Peyer's patch (tissue), 4 donors: ENCODE measurements around the gene CCDC85B. TPM values are rescaled to one million over a fixed set of nuclear protein-coding genes. Genes with fewer than 3 reads are reported as not detected.
"Not testable (repeated sequence)": the region's sequence is repeated elsewhere in the genome, so short reads cannot be mapped to it uniquely, and the experiment has no call there.

Experiments used
- DNase-seq, 3 donors: peaks; one replicate each; pipeline ENCODE4 v3.0.0-alpha.2; 2017 to 2019
- H3K27ac ChIP-seq, 4 donors: fragments of 200-600 bp; sonication (generic); one replicate each; pipeline ENCODE4 v1.5.1; 2016 to 2019
- H3K27me3 ChIP-seq, 2 donors: fragments of 200-600 bp; sonication (generic); one replicate each; pipeline ENCODE4 v1.5.1; 2019
- H3K36me3 ChIP-seq, 3 donors: fragments of 200-600 bp; sonication (generic); one replicate each; pipeline ENCODE4 v1.5.1; 2016 to 2019
- H3K4me1 ChIP-seq, 4 donors: fragments of 200-600 bp; sonication (generic); one replicate each; pipeline ENCODE4 v1.5.1; 2016 to 2019
- H3K4me3 ChIP-seq, 4 donors: fragments of 200-600 bp; sonication (generic); 1 replicate in 3 of 4; 2 replicates in 1 of 4; pipeline ENCODE4 v1.5.1; 2016 to 2019; ENCODE audit warnings: mild to moderate bottlenecking in 1 of 4
- H3K9me3 ChIP-seq, 4 donors: fragments of 200-600 bp; sonication (generic); one replicate each; pipeline ENCODE4 v1.5.1; 2016 to 2019; ENCODE audit warnings: mild to moderate bottlenecking in 1 of 4
- CTCF ChIP-seq, 6 experiments: fragments of 450-650 bp in 4 of 6; fragments of 200-600 bp in 2 of 6; sonication (generic) in 1 of 6; IDR thresholded peaks; one replicate each; pipeline ENCODE4 v1.5.1; 2017 to 2019; ENCODE audit warnings: antibody characterized with exemption in 6 of 6, mild to moderate bottlenecking in 3 of 6, moderate library complexity in 1 of 6
- POLR2A ChIP-seq, 2 donors: fragments of 450-650 bp; IDR thresholded peaks; one replicate each; pipeline ENCODE4 v1.5.1; 2017; ENCODE audit warnings: antibody characterized with exemption in 2 of 2, mild to moderate bottlenecking in 2 of 2, moderate library complexity in 2 of 2
- total RNA-seq, 4 donors: library from RNA; depleted of rRNA; stranded (reverse); fragments of >200 nt; gene quantifications; one replicate each; pipeline ENCODE4 v1.1.0, GENCODE V29; 2016

The CCDC85B gene
- 10 to 100 TPM in 1 of 4 donors, 1 to 10 TPM in 3; 3.5 to 12.4 (median 7.4) TPM for total RNA-seq

DNA sequence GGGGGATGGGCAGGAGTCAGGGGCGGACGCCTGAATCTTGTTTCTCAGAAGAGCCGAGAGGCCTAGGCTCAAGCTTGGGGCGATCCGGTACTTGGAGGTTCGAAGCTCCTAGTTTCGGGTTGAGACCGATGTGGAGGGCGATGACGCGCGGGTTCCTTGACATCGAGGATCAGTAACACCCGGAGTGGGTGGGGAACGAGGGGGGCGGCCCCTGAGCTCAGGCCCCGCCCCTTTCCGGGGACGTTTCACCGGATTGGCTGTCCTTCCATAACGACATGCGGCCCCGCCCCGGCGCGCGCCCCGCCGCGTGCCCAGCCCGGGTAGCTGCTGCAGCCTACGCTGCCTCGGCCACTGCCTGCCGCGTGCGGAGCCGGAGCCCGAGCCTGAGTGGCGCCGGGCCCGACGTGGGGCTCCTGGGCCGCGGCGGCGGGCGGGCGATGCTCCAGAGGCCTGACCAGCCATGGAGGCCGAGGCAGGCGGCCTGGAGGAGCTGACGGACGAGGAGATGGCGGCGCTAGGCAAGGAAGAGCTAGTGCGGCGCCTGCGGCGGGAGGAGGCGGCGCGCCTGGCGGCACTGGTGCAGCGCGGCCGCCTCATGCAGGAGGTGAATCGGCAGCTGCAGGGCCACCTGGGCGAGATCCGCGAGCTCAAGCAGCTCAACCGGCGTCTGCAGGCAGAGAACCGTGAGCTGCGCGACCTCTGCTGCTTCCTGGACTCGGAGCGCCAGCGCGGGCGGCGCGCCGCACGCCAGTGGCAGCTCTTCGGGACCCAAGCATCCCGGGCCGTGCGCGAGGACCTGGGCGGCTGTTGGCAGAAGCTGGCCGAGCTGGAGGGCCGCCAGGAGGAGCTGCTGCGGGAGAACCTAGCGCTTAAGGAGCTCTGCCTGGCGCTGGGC, at the start of gene CCDC85B:
Gene CCDC85B (plus strand): TSS at position 350 of the 895 bp plus-strand sequence. CDS start 111 bp downstream, at position 461.
- Histone ChIP-seq H3K27me3 (no peaks in the 10 kb centered on the region), H3K4me1 (peaks cover 0 to 70% (median 35%) of the 10 kb centered on the region in 4 donors), H3K4me3 (peak within 1 kb of the TSS; percentile 63 to 83 (median 76)), H3K36me3 (peaks cover 0 to under 1% (median 0%) of the 10 kb centered on the region in 3 donors), H3K9me3 (no peaks in the 10 kb centered on the region), H3K27ac (peak within 1 kb of the TSS; percentile 89 to 99 (median 93))
- DNase-seq: peak; percentile 98 to 100 (median 99)
- TF ChIP-seq POLR2A (IDR thresholded peaks at IDR 0.05): peak; percentile 83 to 95
- TF ChIP-seq CTCF (IDR thresholded peaks at IDR 0.05): peak in 4 of 6 experiments; percentile 19 to 38 (median 37)

DNA sequence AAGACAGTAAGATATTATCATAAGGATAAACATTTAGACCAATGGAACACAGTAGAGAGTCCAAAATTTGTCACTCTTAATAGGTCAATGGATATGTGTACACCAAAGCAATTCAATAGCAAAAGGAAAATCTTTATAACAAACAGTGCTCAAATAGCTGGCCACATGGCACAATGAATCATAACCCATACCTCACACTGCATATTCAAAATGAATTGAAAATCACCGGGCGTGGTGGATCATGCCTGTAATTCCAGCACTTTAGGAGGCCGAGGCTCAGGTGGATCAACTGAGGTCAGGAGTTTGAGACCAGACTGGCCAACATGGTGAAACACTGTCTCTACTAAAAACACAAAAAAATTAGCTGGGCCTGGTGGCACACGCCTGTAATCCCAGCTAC, 48.3 kb upstream of the CCDC85B start:
- TF ChIP-seq POLR2A (IDR thresholded peaks at IDR 0.05) (no peak), CTCF (IDR thresholded peaks at IDR 0.05) (no peak)
- H3K27ac ChIP-seq: no peak overlapping the region
- DNase-seq: peak in 1 of 3 donors; percentile 41
- peaks cover 0 to 14% (median 0%) of the 10 kb centered on the region in 4 donors for H3K4me1 ChIP-seq
- no peaks in the 10 kb centered on the region for H3K36me3 ChIP-seq
- no peak overlapping the region for H3K4me3 ChIP-seq
- H3K27me3 ChIP-seq: no peaks in the 10 kb centered on the region
- H3K9me3 ChIP-seq: no peaks in the 10 kb centered on the region

GRCh38 chr11:65843811-65844210, 46.7 kb upstream of the CCDC85B start:
- peaks cover 0 to 14% (median 0%) of the 10 kb centered on the region in 4 donors for H3K4me1 ChIP-seq
- TF ChIP-seq CTCF (IDR thresholded peaks at IDR 0.05): no peak
- TF ChIP-seq POLR2A (IDR thresholded peaks at IDR 0.05): no peak
- DNase-seq: no peak
- H3K27me3 ChIP-seq: no peaks in the 10 kb centered on the region
- H3K36me3 ChIP-seq: no peaks in the 10 kb centered on the region
- H3K4me3 ChIP-seq: no peak overlapping the region
- peak overlapping the region in 3 of 4 donors; percentile 19 to 78 (median 62) for H3K27ac ChIP-seq
- H3K9me3 ChIP-seq: no peaks in the 10 kb centered on the region

DNA sequence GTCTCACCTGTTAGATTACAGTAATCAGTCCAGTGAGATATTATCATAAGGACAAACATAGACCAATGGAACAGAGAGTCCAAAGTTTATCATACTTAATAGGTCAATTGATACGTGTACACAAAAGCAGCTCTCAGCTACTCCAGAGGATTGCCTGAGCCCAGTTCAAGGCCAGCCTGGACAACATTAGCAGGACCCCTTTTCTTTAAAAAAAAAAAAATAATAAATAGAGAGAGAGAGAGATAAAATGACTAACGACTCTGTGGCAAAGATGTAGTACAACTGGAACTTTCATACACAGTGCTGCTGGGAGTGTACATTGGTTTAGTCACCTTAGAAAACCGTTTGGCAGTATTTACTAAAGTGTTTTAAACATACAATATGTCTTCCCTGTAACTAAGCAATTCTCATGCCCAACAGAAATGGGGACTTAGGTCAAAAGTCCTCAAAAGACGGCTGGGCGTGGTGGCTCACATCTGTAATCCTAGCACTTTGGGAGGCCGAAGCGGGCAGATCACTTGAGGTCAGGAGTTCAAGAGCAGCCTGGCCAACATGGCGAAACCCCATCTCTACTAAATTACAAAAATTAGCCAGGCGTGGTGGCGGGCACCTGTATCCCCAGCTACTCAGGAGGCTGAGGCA, 46.1 kb upstream of the CCDC85B start:
- H3K4me1 ChIP-seq: peaks cover 0 to 14% (median 0%) of the 10 kb centered on the region in 4 donors
- no peak for TF ChIP-seq POLR2A (IDR thresholded peaks at IDR 0.05)
- TF ChIP-seq CTCF (IDR thresholded peaks at IDR 0.05): no peak
- no peak overlapping the region for H3K4me3 ChIP-seq
- peak overlapping the region in 2 of 4 donors; percentile 71 to 78 for H3K27ac ChIP-seq
- no peaks in the 10 kb centered on the region for H3K9me3 ChIP-seq
- no peaks in the 10 kb centered on the region for H3K27me3 ChIP-seq
- H3K36me3 ChIP-seq: no peaks in the 10 kb centered on the region
- DNase-seq: peak in 2 of 3 donors; percentile 51 to 57

GRCh38 chr11:65847746-65848145, 42.7 kb upstream of the CCDC85B start:
- H3K4me3 ChIP-seq: no peak overlapping the region
- peaks cover 0 to 28% (median 5%) of the 10 kb centered on the region in 4 donors for H3K4me1 ChIP-seq
- H3K27ac ChIP-seq: no peak overlapping the region
- peak in 1 of 3 donors; percentile 30 for DNase-seq
- peaks cover 0 to 19% (median 0%) of the 10 kb centered on the region in 3 donors for H3K36me3 ChIP-seq
- H3K9me3 ChIP-seq: no peaks in the 10 kb centered on the region
- no peaks in the 10 kb centered on the region for H3K27me3 ChIP-seq
- TF ChIP-seq CTCF (IDR thresholded peaks at IDR 0.05) (no peak), POLR2A (IDR thresholded peaks at IDR 0.05) (no peak)

DNA sequence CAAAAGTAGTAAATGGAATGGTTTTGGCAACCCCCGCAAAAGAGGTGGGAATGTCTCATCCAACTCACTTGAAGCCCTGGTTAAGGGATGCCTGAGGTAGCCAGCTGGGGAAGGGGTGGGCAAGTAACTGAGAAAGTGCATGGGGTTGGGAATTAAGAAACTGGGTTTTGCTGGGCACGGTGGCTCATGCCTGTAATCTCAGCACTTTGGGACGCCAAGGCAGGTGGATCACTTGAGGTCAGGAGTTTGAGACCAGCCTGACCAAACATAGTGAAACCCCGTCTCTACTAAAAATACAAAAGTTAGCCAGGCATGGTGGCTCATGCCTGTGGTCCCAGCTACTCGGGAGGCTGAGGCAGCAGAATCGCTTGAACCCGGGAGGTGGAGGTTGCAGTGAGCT, 41.8 kb upstream of the CCDC85B start:
- peaks cover 0 to 30% (median 8%) of the 10 kb centered on the region in 4 donors for H3K4me1 ChIP-seq
- H3K36me3 ChIP-seq: peaks cover 0 to 29% (median 0%) of the 10 kb centered on the region in 3 donors
- not testable (repeated sequence) for H3K27ac ChIP-seq

More for the DNA sequence above, 41.8 kb upstream of the CCDC85B start:
- not testable (repeated sequence) for H3K4me3 ChIP-seq, H3K27me3 ChIP-seq, H3K9me3 ChIP-seq
- DNase-seq: peak in 1 of 3 donors; percentile 25
